ENCODE results near the gene STAG3.
"Not testable (repeated sequence)": the region's sequence is repeated elsewhere in the genome, so short reads cannot be mapped to it uniquely, and the experiment has no call there.

The STAG3 gene

GRCh38 chr7:100177045-100178001 is at the start of gene STAG3, which contains the start of gene GPC2:
STAG3 (plus strand) TSS chr7:100177918; CDS start chr7:100180557, 2,639 bp downstream.
GPC2 (minus strand) TSS chr7:100177381; CDS start chr7:100177199, 182 bp downstream.
- peak; percentile 96 for DNase-seq

DNA sequence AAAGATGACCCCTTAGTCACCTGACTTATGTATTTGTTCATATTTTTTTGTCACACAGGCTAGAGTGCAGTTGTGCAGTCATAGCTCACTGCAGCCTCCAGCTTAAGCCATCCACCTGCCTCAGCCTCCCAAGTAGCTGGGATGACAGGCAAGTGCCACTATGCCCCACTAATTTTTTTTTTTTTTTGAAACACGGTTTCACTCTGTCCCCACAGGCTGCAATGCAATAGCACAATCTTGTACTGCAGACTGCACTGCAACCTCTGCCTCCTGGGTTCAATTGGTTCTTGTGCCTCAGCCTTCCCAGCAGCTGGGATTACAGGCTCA is 49.1 kb upstream of the STAG3 start:
- no peak for DNase-seq

DNA sequence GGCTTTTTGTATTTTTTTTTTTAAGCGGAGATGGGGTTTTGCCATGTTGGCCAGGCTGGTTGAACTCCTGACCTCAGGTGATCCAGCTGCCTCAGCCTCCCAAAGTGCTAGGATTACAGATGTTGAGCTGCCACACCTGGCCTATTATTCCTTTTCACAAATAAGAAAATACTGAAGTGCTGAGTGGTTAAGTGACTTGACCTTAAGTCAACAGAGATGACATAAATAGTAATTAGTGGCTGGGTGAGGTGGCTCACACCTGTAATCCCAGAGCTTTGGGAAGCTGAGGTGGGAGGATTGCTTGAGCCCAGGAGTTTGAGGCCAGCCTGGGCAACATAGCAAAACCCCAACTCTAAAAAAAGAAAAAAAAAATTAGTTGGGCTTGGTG is 47.5 kb upstream of the STAG3 start:
- not testable (repeated sequence) for DNase-seq

DNA sequence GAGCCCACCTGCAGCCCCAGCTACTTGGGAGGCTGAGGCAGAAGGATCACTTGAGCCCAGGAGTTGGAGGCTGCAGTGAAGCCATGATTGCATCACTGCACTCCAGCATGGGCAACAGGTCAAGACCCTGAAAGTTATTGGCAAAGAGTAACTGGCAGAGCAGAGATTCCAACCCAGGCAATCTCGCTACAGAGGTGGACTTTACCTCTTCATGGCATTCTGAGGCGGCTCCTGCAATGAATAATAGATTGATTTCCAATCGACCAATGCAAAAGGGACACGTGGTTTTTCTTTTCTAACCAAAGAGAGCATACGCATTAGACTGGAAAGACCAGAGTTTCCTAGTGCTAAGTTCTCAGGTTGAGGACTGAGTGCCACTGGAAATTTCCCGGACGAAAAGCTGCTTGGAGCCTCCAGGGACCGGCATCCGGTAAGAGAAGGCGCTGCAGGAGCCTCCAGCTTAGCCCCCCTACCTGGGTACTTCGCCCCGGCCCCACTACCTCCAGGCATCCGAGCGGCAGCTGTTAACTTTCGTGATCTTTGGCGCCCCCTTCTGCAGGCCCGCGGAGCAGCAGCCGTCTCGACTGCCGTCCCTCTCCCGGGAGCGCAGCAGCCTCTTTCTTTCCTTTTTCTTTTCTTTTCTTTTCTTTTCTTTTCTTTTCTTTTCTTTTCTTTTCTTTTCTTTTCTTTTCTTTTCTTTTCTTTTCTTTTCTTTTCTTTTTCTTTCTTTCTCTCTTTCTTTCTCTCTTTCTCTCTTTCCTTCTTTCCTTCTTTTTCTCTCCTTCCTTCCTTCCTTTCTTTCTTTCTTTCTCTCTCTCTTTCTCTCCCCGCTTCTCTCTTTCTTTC is 46.9 kb upstream of the STAG3 start:
- peak; percentile 70 for DNase-seq

- DNase-seq = no peak
Observed at GRCh38 chr7:100132126-100132525, 45.6 kb upstream of the STAG3 start.

DNA sequence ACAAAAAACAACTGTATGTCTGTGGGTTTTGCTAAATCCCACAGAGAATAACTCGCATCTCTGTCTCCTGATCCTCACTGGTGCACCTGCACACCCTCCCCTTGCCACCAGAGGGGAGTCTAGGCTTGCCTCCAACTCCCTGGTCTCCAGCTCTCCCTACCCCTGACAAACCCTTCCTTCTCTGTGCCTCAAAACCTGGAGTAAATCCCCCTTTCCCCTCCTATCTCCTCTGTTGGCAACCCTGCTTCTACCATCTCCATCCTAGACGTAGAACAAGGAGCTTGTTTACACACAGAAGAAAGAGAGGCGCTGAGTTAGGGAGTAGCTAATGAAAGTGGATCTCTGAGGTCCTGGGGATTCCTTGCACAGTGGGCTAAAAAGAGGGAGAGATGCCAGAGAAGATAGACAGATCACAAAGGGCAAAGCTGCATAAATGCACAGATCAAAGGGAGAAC is 45.0 kb upstream of the STAG3 start:
- peak; percentile 56 for DNase-seq

- DNase-seq = no peak
Observed at GRCh38 chr7:100137851-100138760, 39.6 kb upstream of the STAG3 start.

DNA sequence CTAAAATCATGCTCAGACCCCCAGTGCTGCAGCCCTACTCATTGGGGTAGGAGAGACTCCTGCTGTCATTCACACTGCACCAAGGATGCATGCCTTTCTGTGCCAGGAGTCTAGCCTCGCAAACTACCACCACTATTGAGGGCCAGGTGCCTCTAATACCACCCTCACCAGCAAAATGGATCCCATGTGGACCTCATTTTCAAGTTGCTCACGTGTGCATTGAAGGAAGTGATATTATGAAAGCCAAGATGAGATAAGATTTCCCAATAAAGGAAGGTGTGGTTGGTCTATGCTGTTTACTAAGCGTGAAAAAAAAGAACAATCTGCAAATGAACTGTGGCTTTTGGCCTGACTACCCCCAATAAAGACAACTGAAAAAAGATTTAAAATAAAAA is 36.2 kb upstream of the STAG3 start:
- DNase-seq = no peak

GRCh38 chr7:100142461-100142860 is 35.3 kb upstream of the STAG3 start:
- no peak for DNase-seq

- not testable (repeated sequence) for DNase-seq
Observed at GRCh38 chr7:100146350-100146749, 31.4 kb upstream of the STAG3 start.

- no peak for DNase-seq
Observed at GRCh38 chr7:100147278-100147677, 30.4 kb upstream of the STAG3 start.

DNA sequence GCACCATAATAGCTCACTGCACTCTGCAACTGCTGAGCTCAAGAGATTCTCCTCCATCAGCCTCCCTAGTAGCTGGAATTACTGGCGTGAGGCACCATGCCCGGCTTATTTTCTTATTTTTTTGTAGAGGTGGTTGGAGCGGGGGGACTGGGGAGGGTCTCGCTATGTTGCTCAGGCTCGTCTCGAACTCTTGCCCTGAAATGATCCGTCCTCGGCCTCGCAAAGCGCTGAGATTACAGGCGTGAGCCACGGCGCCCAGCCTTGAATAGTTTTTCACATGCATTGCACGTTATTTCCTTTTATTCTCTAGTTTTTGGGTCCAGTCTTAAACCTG is 29.5 kb upstream of the STAG3 start:
- no peak for DNase-seq

DNA sequence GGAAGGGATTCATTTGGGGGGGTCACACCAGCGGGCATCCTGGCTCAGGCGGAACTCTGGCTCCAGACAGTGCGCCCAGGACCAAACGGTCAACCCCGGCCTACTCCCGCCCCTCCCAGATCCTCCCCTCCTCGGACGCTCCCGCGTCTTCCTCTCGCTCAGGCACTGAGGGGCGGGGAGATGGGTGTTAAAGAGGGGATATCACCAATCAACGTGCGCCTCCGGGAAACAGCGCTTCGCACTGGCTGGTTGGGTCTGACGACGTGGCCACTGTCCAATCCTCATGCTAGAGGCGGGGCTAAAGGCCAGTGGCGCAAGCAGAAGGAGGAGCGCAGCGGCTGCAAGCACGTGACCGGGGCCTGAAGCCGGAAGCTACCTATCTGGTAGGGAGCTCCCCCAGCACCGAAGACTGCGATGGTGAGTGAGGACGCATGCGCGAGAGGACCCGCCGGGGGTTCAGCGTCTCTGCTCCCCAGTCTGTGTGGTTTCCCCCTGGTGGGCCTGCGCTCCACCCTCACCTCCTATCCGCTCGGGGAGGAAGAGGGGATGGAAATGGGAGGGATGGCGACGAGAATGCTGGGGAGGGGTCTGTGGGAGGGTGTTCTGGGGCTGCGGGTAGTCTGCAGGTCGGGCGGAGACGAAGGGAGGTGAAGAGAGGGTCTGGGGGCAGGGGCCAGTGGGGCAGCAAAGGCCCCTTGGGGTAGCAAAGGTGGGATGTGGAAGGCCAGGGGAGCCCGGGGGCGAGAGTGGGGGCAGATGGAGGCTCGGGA is 29.0 kb upstream of the STAG3 start, which contains the start of gene LAMTOR4:
TSS of gene LAMTOR4 (plus strand) at position 360 of the 770 bp plus-strand sequence. CDS start at position 415, 55 bp downstream.
- peak; percentile 96 for DNase-seq

GRCh38 chr7:100152404-100152803 is 25.3 kb upstream of the STAG3 start:
- DNase-seq = no peak

DNA sequence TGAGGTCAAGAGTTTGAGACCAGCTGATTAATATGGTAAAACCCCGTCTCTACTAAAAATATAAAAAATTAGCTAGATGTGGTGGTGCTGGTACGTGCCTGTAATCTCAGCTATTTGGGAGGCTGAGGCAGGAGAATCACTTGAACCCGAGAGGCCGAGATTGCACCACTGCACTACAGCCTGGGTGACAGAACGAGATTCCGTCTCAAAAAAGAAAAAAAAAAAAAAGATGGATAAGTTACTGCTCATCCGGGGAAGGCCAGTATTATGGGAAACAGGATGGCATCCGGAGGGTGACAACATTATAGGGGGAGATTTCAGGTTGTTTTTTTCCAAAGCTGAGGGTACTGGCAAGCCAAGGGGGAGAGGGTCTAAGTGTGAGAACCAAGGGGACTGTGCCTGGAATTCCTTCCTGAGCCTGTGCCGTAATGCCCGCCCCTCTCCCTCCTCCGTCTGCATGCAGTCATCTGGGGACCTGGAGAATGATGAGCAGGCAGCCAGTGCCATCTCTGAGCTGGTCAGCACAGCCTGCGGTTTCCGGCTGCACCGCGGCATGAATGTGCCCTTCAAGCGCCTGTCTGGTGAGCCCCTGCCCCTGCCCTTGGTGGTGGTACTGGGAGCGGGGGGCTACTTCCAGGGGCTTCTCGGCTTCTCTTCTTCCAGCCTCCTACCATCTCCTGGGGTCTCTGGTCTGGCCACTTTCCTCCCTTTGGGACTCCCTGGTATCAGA is 24.6 kb upstream of the STAG3 start:
- DNase-seq = no peak

DNA sequence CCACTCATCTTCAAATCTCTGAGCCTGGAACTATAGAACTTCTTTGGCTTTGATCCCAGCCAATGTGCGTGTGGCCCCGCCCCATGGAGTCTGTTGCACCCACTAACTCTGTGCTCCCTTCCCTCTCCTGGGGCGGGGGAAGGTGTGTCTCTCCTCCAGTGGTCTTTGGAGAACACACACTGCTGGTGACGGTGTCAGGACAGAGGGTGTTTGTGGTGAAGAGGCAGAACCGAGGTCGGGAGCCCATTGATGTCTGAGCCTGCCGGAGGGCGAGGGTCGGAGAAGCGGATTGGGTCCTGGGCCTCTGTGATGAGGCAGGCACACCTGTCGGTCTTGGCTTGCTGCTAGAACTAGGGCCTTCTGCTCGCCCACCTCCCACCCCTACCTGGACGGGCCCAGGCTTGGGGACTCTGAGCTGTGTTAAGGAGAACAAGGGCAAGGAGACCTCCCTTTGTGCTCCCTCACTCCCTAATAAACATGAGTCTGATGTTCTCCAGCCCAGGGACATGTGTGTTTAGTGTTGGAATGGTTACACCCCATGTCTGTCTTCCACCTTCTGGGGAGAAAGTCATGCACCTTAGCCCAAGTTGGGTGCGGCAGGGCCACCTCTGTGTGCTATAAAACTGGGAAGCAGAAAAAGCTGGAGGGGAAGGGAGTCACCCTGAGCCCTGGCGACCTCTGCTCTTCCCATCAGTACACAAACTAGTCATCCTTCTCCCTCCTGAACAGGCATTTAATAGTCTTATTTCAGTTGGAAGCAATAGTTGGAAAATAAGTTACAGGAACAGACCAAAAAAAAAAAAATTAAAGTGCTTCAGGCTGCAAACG is 23.8 kb upstream of the STAG3 start:
- DNase-seq = no peak

DNA sequence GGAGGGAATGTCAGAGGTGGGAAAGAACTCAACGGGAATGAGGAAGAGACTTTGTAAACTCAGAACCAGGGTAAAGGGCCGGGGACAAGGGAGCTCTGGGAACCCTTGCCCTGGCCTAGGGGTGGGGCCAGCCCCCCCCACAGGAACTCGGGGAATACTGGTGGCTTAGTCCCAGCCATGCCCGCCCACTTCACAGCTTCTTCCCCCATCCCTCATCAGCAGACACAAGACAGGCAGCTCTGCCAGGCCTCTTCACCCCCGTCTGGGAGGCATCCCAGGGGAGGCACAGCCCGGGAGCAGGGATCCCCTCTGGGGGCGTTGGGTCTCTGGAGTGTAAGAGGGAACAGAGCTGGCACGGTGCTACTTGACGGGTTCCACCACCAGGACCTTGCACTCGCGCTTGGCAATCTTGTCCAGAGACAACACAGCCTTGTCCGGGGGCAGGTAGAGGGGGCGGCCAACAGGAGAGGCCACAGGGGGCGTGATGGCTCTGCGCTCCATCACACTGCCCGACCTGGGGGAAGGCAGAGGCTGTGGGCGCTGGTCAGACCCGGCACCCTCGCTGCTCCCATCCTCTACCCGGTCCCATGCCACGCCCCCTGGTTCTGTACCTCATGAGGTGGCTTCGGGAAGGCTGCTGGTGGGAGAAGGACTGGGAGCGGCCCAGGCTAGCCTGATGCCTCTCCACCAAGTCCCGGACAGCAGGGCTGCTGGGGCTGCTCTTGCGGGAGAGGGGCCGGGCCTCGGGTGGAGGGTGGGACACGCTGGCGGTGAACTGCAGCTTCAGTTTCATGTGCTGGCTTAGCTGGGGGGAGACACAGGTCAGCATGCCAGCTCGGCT is 22.8 kb upstream of the STAG3 start:
- no peak for DNase-seq

DNA sequence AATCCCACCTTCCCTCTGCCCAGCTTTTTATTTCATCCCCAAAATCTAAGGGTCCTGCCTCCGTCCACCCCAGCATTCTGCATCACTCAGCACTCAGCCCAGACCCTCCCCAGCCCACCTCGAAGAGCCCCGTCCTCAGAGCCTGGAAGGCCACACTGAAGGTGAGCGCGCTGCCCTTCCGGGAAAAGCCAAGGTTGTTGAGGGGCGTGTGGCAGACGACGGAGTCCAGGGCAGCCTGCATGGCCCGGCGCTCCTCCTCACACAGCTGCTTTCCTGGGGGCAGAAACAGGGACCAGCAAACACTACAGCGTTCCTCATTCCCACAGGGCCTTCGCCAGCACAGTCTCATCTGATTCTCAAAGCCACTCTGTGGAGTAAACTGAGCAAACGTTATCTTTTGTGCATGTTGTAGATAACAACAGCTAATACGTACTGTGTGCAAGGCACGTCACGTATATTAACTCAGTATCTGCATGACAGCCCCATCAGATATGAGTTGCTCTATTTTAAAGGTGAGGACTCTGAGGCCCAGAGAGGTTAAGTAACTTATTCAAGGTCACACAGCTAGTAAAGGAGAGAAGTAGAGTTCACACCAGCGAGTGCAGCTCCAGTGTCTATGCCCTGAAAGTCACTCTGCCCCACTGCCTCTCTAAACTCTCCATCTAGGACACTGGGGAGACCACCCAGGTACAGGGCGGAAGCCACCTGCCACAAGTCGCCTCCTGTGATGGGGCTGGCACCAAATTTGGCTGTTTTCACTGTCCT is 22.0 kb upstream of the STAG3 start:
- no peak for DNase-seq

Measured in activated CD4-positive, alpha-beta T cell treated with anti-CD3 and anti-CD28 coated beads for 1 hour (primary cell).